Ureter (tissue), 1 donor: ENCODE results near the gene ANO2. TPM values are rescaled to one million over a fixed set of nuclear protein-coding genes. Genes with fewer than 3 reads are reported as not detected.
"Not testable (repeated sequence)": the region's sequence is repeated elsewhere in the genome, so short reads cannot be mapped to it uniquely, and the experiment has no call there.

Experiments used
- DNase-seq: peaks from one replicate; pipeline ENCODE4 v3.0.0-alpha.2; 2020; ENCODE audit warnings: low spot score
- total RNA-seq: library from RNA; stranded (reverse); gene quantifications from one replicate; pipeline ENCODE4 v1.2.4, GENCODE V29; 2023
- donor health status: DM: yes; HTN: yes; CAD: no.

Gene ANO2
- total RNA-seq, 1 donor from 2014 or later: 4.2 TPM

DNA sequence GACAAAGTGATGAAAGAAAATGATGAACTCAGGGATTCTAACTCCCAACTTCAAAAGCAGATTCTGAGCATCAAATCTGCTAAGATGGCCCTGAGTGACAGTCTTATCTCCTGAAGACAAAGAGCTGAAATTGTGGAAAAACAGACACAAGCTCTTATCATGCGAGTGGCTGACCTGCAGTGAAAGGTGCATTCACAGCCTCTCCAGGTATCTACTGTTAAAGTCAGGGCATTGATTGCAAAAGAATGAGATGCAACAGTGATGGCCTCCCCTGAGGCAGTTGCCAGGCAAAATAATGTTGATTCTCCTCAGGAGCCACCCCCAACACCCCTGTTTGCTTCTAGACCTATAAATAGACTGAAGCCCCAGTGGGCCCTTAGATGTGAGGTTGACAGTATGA, 126.2 kb downstream of the ANO2 start:
- DNase-seq: not testable (repeated sequence)

DNA sequence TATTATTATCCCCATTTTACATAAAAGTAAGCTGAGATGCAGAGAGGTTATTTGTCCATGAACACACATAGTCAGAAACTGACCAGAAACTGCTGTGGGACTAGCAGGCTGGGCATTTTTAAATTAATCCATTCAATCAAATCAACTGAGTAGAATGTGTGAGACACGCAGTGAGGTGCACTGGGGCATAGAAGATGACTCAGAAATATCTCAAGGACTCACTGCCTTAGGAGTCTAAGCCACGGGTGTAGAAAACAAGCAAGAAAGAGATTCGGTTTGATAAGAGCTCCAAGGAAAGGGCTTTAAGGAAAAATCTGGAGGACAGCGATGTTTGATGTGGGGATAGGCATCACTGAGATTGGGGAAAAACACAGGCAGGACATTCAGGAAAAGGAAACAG, 127.8 kb downstream of the ANO2 start:
- DNase-seq: no peak

DNA sequence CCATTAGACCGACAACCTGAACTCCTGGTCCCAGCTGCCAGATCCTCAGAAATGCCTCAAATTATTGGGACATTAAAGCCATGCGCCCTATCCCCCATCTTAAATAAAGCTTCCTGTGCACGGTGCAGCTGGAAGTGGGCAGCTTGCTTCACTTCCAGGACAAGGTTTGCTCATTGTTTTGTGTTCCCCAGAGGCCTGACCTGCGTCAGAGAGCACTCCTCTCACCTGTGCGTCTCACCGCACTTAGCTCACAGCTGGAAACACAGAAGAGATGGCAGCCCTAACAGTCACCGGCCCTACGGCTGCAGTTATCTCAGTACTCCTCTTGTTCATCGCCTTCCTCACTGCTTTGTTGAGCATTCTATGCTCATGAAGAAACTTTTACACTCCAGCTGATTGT, 135.5 kb downstream of the ANO2 start:
- DNase-seq: no peak

DNA sequence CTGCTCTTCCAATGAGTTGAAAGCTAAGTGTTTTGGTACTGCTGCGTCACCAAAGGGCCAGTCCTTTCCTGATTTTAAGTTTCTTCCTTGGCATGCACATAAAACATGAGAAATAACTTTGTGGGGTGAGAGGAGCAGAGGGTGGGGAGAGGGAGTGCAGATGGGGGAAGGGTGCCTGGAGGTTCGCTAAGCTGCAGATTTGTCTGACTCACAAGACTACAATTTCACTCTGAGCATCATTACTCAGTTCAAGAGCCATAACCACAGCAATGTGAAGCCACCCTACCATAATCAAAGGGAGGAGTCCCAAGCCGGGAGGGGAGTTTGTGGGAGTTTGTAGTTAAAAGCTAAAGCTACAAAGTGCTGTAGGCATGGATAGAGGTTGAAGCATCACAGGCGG, 136.1 kb downstream of the ANO2 start:
- no peak for DNase-seq

DNA sequence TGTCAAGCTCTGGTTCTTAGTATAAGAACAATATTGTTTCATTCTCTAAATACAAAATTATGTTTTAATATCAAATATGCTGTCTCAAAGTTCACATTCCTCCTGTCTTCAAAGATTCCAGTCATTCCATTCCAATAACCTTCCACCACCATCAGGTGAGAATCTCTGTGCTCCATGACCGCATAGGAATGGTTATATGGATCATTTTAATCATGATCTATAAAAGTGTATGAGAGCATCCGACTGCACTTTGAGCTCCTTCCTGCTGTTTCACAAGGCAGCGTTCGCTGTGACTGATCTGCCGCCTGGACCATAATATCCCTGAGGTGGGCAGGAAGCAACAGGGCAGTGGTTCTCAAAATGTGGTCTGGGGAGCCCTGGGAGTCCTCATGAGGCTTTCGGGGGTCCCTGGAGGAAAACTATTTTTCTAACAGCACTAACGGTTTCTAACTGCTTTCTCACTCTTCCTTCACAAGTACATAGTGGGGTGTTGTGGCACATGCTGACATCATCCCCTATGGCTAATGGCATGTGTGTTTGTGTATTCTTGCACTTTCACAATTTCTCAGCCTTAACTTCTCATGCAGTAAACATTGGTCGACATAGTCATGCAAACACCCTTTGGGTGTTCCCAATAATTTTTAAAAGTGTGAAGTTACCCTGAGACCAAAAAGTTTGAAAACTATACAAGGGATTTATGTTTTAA, 137.4 kb downstream of the ANO2 start:
- no peak for DNase-seq

DNA sequence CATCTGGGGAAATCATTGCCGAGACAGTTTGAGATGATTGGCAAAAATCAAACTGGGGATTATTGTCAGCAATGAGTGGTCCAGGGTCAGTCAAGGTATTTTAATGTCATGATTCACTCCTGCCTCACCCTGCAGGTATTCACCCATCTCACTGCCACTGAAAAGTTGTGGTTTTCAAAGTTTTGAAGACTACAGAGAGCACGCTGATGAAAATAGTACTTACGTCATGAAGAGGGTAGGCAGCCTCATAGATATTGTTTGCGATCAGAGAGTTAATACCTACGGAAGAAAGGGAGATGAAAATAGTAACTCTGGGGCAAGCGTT, 138.0 kb downstream of the ANO2 start:
- DNase-seq: no peak

DNA sequence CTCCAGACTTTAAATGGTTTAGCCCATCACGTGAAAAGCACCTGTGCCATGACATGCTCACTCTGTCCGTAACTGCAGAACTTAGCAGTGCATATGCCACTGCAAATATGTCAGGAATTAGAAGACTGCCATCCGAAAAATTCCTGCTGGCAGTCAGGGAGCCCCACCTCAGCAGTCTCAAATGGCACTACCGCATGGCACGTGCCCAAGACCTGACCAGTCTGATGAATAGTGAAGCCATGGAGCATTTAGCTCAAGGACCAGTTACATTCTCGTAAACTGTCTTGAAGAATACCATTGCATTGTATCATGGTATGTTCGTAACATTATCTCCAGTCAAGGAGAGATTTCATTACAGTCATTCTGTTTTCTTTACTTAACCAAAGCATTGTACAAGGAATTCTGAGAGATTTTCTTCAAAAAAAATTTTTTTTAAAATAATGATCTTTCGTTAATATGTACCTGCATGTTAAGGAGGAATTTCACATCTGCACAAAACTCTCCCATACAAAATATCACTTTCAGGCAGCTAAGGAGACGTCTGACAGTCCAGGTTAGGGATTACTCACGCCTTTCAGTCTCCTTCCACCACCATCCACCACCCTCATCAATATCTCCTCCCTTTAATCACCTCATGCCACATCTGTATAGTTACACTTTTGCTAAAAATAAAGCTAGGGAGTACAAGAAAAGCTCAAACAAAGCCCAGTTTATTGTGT, 138.5 kb downstream of the ANO2 start:
- no peak for DNase-seq

DNA sequence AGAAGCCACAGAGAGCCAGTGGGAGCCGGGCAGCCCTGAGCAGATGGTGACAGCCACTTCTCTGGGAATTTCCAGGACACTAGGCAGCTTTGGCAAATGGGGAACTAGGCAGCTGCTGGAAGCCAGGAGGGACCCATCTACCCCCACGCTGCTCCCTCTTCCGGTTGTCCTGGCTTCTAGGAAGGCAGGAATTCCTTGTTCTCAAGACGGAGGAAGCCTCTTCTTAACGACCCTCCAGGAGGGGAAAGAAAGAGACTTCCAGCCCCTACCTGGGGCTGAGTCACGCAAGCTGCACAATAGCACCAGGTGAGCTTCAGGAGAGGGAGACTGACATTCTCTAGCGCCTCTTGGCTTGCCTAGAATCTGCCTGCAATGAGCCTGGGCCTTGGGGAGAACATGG, 141.5 kb downstream of the ANO2 start:
- DNase-seq: no peak

DNA sequence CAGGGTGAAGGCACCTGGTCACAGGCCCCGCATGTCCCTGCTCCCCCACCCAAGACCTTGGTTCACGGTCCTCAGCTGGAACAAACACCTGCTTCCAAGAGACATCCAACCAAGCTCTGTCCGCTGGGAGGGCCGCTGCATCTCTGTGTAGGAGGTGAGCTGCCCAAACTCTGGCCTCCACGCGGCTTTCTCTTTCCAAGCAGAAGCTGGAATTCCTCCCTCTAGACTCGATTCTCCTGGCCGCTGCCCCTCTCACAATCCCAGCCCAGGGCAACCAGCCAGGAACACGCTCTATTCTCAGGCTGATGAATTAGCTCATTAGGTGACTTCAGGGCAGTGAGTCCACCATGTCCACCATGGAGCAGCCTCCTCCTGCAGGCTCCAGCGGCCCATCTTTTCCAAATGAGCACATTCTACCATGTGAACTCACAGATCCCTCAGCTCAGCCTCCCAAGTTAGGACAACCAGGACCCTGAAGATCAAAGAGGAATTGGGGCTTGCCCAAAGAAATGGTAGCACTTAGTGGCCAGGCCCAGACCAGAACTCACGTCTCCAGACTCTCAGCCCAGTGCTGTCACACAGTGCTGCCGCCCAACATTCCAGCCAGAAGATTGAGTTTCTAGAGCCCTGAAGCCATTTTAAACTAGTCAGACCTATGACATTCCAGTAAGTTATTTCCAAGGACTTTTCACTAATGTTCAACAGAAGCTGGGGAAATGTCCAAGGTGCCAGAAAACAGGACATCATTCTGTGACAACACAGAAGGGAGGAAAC, 146.6 kb downstream of the ANO2 start:
- no peak for DNase-seq

DNA sequence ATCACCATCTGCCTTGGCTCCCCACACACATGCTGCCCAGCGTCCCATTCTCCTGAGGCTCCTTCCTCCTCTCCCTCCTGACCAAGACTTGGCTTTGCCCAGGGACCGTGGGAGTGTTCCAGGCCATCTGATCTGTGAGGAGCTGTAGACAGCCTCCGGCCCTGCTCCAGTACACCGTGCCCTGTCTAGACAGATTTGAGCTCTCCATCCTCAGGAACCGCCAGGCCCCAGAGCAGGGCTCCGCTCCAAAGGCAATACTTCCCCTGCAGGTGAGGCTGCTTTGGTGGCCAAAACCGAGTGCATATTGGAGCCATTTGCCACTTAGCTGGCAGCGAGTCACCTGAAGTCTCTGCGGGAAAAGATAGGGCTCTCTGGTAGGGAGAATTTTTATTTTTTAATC, 147.4 kb downstream of the ANO2 start:
- no peak for DNase-seq

DNA sequence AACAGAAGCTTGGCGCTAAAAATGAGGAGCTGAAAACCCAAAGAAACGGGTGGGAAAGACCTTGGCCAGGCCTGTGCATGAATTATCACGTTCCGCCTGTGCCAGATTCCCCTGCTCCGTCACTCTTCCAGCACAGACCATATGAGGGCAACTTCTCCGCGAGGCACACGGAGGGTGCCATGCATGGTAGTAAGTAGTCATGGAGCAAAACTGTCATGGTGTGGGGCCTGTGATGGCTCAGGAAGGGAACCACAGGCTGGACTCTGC, 148.2 kb downstream of the ANO2 start:
- no peak for DNase-seq

DNA sequence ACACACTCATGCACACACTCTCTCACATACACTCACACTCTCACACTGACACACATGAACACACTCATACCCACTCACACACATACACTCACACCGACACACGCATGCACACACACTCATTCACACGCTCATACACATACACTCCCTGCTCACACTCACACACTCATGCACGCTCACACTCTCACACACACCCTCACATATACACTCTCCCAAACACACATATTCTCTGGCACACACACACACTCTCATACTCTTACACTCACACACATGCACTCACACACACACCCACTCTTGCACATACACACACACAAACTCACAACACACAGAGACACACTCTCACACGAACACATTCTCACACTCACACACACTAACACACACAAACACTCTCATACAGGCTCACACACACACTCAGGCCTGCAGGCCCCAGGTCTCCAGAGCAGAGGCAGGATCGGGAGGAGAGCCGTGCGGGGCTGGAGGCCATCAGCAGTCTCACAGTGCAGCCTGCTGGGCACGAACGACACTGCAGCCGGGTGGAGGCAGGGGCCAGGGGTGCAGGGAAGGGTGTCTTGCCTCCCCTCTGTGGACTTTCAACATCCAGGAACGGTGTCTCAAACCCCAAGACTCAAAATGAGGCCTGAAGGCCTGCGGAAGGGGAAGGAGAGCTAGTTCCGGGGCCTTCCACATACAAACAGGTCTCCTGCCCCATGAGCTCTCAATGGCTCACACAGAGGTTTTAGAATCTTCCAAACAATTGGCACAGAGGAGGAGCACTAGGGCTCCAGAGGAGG, 148.7 kb downstream of the ANO2 start:
- no peak for DNase-seq

DNA sequence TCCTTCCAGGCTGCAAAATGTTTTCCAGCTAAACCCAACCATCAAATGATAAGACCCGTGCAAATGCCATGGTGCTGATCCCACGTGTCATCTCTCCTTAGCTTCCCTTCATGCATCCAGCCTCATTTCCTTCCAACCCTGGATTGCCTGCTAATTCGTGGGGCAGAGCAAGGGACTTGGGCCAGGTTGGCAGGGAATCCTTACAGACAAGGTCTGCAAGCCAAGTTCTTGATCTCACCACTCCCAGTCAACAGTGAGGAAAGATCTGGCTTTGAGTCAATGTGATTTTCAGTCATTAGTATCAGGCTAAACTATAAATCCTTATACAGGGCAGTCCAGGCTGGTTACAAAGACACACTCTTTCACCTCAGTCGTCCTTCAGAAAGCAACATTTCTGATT, 150.9 kb downstream of the ANO2 start:
- DNase-seq: no peak

DNA sequence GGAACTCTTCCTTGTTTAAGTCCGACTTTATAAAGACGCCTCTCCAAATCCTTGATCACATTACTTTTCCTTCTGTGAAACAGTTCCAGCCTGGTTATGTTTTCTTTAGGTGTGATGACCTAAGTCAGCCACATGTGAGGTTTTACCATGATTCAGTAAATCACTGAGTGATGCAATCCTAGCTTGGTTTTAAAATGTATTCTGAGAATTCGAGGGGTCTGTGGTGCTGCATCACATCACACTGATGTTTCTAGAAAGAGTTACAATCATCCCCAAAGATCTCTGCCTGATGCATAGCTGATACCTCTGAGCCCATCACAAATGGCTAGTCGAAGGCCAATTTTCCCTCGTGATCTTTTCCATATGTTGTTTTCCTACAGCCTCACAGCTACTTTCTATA, 152.7 kb downstream of the ANO2 start:
- no peak for DNase-seq

DNA sequence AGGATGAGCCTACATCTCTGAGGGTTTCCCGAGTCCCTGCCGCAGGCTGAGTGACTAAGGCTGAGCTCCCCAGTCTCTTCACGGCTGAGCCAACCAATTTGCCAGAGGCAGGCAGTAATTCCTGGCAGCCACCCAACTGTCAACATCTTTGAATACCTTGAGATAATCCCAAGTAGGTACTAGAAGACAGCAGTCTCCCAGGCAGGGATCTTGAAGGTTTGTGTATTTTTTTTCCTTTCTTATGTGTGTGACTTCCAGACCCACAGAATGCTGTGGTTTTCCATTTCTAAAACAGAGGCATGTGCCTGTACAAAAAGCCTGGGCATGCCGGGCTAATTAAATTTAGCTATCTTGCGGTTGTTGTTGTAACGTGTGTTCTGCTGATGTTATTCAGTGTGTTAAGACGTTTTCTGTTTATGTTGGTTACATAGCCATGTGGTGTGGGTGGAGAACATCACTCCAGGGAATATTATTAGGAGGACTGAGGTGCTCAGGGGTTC, 155.5 kb downstream of the ANO2 start:
- DNase-seq: no peak

DNA sequence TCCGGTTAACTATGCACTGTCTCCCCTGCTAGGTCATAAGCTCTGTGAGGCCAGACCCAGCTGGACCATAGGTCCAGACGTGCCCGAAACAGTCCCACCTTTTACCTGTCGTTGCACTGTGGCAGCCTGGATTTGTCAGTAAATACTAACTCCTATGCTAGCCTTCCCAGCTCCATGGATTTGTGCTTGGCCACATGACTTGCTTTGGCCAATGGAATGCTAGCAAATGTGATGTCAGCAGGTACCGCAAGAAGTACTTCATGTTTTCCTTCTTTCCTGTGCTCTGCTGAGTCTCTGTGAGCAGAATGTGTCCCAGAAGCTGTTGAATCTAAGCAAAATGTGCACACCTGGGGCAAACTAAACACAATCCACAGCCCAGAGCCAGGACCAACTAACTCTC, 157.2 kb downstream of the ANO2 start:
- no peak for DNase-seq

DNA sequence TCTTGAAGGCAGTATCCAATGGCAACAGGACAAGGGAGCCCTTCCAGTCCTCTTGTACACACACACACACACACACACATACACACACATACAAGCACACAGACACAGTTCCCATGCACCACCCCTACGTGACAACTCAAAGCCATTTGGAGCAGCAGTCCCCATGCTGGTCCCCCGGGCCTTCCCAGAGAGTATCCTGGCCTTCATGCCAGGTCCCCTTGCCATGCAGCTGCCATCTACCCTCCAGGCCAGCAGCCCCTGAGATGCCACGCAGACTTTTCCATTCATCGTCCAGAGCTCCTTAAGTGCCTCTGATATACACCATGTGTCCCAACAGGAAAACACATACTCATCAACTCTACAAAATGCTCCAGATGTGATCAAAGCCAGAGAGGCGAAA, 159.5 kb downstream of the ANO2 start:
- DNase-seq: no peak

DNA sequence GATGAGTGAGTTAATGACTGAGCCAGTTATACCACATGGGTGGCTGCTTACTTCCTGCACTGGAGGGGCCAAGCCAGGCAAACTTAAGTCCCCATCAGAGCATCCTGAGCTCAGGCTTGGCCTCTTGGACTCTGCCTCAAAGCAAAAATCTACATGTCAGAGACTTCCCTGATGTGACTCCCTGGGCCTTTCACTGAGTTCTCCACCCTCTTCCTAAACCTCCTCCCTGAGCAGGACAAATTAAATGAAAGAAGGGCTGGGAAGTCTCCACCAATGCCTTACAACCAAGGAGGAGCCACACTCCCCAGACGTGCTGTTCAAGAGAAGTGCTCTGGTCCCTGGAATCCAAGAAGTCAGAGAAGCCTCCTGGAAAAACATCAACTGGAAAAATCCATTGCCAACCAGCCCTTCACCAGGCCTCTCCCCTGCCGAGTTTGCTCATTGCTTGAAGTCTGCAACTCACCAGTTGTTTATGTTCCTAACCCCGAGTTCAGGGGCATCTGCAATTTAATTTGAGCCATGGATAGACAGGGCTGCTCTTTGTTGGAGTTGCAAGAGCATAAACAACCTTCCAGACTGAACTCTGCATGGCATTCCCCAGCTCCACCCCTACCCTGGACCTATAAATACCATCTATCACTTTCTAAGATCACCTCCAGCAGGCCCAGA, 160.5 kb downstream of the ANO2 start:
- DNase-seq: peak; percentile 24

DNA sequence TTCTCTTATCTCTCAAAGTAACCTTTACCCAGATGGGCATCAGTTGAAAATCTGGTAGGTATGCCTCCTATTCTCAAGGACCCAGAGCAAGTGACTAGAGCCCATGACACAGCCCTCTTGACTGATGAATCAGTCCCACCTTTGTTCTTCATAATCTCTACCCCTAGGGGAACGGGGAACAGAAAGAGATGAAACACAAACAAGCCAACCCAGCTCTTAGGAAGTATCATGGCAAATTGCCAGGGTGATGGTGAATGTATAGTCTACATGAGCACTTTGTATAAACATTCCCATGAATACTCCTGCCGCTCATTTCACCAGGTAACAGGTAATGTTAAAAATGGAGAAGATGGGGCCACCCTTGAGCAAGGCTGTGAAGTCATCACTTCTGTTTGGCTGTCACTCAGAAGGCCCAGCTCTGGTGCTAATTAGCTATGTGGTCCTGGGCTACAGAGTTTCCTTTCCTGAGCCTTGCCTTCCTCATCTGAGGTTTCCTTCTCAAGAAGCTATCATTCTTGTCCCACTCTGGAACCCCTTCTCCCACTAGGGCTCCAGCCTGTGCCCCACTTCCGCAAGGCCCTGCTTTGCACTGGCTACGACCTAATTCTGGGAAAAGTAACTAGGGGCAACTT, 161.7 kb downstream of the ANO2 start:
- DNase-seq: peak; percentile 13

DNA sequence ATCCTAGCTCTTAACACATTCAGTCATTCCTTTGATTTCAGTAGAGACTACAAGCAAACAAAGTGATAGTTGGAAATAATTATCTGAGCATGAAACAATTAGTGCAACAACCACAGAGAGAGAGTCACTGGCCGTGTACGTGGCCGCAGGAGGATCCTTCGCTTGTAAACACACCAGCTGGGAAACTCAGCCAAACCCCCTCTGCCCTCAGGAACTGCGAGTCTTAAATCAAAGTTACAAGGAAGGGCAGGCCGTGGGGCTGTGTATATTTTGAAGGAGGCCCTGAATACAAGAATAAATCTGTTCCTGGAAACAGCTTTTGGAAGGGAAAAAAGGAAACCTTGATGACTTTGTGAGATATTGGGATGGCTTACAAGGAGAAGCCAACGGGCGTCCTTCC, 164.5 kb downstream of the ANO2 start:
- DNase-seq: peak; percentile 47

DNA sequence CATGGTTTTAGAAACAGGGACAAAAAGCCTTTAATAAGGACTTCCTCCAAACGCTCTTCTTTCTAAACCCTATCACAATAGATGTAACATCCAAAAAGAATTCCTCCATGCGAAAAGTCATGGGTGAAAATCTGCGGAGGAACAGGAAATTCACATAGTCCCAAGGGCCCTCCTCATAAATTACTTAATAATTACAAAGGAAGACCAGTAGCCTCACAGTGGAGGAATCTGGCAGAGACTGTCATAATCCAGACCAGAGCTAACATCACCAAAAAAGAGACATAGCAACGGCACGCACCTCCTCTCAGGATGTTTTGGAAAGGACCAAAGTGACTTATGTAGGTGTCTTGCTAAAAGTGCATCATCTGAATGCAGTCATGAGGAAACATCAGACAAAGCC, 165.7 kb downstream of the ANO2 start:
- peak; percentile 8 for DNase-seq
